GM18951 (cell line): Measurements from ENCODE around the gene TNFSF11.

ENCODE experiments used
- POLR2A ChIP-seq: IDR thresholded peaks from 4 replicates; pipeline ENCODE4 v1.6.1; 2011; ENCODE audit warnings: mild to moderate bottlenecking; ENCODE audit not compliant: insufficient read length, insufficient read depth; ENCODE audit errors: extremely low read depth
- in situ Hi-C: fragments of 300-500 bp; cut with MboI; formaldehyde crosslinking; loops from one replicate; pipeline ENCODE4 v1.12.0; 2022; ENCODE audit warnings: low sequenced_read_pairs, mixed read lengths, inconsistent platforms; ENCODE audit not compliant: unreplicated experiment

TNFSF11 gene

DNA sequence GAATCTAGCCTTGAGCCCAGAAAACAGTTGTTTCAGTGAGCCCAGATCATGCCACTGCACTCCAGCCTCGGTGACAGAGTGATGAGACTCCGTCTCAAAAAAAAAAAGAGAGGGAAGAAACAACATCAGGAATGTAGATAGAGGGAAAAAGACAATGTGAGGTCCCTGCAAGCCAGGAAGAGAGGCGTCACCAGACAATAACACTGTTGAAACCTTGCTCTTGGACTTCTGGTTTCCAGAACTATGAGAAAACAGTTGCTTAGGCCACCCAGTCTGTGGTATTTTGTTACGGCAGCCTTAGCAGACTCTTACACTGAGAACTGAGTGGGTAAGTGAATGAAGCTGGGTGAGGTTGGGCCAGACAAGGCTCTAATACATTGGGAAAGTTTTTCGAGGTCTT is 64.1 kb downstream of the TNFSF11 start:
- no peak for TF ChIP-seq POLR2A
- in situ Hi-C loops: no loop called here

- in situ Hi-C loops: no loop called here
- no peak for TF ChIP-seq POLR2A
Observed at GRCh38 chr13:42638886-42639285, 64.9 kb downstream of the TNFSF11 start.

- TF ChIP-seq POLR2A: no peak
- in situ Hi-C loops: no loop called here
Observed at GRCh38 chr13:42643076-42643475, 69.1 kb downstream of the TNFSF11 start.

GRCh38 chr13:42644841-42645240 is 70.9 kb downstream of the TNFSF11 start:
- no peak for TF ChIP-seq POLR2A

DNA sequence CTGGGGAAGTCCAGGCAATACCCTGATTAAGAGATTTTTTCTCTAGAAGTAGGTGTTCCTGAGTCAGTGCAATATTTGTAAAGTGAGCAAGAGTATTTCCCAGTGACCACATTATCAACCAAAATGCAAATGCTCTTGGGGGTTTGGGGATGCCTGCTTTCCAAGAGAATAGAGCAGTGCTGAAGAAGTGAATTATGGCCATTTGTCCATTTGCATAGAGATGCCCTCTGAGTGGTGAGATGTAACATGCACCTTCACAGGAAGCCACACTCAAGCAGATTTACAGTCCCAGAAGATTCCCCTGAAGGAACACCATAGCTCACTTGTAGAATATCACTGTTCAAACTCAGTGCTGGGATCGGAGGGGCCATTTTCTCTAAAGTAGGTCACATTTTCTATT is 71.8 kb downstream of the TNFSF11 start:
- TF ChIP-seq POLR2A: no peak
- in situ Hi-C loops: no loop called here

More at GRCh38 chr13:42644841-42645240, 70.9 kb downstream of the TNFSF11 start:
- in situ Hi-C loops: no loop called here

DNA sequence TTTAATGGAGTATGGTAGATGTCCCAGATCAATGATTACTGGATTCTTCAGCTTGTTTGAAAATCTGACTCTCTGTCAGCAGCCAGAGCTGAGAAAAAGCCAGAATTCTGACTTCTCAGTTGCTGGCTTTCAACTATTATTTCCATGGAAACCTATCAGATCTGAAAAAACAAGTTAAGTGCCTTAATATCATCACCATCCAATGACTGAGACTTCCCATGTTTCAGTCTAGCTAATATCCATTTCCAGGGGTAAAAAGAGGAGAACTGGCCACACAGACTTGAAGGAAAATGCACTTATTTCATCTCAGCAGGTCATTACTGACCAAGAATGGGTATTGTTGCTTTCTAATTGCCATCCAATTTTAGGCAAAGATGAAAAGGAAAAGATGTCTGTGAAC is 75.2 kb downstream of the TNFSF11 start:
- no peak for TF ChIP-seq POLR2A
- in situ Hi-C loops: no loop called here

DNA sequence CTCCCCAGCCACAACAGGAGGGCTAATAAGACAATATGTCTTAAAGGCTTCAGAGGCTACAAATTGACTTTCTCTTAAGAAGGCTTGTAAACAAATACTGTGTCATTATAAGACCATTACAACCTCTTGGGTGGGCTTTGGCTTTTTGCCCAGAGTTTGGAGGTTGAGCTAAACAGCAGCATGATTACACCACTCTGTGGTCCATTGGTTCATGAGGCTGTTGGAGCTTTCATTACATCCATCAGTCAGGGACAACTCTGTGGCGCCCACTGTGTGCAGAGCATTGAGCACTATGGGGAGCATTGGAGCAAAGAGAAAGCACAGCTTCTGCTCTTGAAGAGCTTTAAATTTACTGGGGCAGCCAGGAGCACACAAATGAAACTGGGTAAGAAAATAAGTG is 75.9 kb downstream of the TNFSF11 start:
- in situ Hi-C loops: no loop called here
- TF ChIP-seq POLR2A: no peak

DNA sequence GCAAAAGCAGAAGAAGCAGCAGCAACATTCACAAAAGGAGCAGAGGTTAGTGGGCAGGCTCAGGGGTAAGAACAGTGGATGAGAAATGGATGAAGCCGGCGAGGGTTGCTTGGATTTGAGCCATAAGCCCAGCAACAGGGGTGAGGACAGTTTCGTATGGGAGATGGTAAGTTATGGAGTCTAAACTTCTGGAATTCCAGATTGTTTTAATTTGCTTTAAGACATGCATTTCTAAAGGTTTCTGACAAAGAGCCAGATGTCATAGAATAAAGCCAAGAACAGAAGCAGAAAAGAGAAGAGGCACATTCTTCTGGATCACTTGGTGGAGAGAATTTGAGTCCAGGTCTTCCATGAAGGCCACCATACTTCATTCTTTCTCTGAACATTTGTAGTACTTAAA is 76.6 kb downstream of the TNFSF11 start:
- TF ChIP-seq POLR2A: no peak
- in situ Hi-C loops: no loop called here

DNA sequence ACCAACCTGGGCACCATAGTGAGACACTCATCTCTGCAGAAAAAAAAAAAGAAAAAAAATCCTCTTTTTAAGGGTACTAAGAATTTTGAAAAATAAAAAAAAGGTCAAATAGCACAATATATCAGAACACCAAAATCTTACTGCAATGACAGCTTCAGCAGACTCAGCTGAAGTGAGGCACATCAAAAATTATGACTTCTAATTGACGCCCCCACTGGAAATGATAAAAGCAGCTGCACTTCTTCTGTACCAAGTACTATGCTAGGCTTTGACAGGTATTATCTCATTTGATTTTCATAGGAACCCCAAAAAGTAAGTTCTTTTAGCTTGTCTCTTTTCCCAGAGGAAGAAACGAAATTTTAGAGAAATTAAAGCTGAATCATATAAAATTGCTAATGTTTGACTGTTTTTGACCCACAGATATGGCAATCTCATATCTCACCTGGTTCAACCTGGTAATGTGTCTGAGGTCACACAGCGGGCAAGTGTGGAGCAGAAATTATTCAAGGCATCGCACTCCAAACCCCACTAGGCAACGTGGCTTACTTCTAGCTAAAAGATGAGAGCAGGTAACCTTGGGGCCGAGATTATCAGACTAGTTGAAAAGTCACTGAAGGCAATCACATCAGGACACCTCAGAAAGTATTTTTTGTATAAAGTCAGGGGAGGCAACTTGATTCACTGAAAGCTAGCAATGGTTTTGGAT is 78.1 kb downstream of the TNFSF11 start:
- in situ Hi-C loops: no loop called here
- TF ChIP-seq POLR2A: no peak

DNA sequence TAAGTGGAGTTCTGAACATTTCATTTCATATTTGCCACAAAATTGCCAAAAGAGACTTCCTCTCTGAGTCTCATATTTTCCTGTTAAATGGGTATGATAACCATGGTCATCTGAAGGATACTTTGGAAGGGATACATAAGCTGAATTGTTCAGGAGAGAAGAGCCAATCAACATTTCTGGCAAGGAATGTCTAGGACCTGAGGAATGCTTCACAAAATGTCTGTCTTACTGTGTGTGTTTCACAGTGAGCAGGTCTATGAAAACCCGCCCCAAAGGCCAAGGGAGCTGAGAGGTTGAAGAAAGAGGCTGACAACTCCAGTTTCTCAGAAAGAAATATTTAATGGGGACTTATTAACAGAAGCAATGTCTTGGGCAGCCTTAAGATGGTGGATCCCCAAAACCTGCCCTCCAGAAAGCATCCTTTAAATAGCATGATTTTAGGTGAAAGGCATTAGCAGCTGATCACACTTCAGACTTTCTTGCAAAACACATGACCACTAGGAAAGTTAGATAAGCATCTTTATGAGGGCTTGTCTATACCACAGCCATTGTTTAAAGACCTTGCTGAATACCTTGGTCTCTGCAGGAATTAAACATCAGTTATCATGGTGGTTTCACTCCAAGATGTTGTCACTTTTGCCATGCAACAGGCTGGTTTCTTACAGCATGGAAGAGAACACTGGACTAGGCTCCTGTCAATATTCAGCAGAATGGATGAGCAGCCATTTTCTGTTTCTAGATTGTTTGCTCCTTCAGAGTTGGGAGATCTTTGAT is 78.9 kb downstream of the TNFSF11 start:
- in situ Hi-C loops: no loop called here
- no peak for TF ChIP-seq POLR2A

DNA sequence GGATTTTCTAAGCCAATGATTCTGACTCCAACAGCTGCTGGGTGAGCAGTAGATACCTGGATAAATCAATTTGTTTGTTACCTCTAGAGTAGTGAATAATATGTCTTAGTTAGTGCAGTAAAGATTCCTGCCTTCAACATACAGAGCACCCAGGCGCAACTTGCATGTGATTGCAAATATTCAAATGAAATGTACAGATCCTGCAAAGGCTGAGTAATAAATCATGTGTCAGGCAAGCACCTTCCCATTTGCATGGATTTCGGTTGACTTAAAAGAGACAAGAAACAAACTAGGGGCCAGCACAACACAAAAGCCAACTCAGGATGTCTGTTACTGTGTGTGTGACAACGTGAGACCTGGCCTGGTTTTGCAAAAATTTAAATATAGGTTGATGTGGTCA is 79.7 kb downstream of the TNFSF11 start:
- in situ Hi-C loops: no loop called here
- TF ChIP-seq POLR2A: no peak

- TF ChIP-seq POLR2A: no peak
- in situ Hi-C loops: no loop called here
Observed at GRCh38 chr13:42654212-42654611, 80.3 kb downstream of the TNFSF11 start.

DNA sequence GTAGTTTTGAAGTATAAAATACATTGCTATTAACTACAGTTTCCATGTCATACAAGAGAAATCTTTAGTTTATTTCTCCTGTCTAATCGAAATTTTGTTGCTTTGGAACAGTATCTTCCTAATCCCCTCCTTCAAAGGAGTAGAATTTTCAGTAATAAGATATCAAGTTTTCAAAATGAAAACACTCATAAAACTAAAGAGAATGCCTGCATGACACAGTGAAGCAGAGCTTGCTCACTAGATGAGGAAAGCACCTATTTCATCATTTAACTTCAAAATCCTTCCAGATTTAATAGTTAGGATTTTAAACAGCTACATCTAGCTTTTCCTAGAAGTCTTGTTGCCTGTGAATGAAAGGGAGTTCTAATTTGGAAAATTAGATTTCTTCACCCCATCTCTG is 80.8 kb downstream of the TNFSF11 start:
- in situ Hi-C loops: no loop called here

DNA sequence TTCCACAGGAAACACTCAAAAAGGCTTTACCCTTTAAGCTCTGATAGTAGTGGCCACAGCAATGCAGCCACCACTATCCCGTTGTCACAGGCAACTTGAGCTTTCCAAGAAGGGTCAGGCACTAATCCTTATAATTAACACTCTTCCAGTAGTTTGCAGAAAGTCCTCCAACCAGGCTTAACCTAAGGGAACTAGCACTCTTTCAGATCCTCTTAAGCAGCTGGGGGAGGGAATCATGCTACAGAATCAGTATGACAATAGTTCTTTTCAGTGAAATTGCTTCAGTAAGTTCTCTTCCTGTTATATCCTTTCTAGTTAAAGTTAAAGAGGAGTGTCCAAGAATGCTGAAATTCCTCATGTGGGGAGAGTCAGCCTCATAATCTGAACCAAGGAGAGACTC is 82.2 kb downstream of the TNFSF11 start:
- in situ Hi-C loops: no loop called here
- TF ChIP-seq POLR2A: no peak

More for the DNA sequence above, 80.8 kb downstream of the TNFSF11 start:
- no peak for TF ChIP-seq POLR2A

DNA sequence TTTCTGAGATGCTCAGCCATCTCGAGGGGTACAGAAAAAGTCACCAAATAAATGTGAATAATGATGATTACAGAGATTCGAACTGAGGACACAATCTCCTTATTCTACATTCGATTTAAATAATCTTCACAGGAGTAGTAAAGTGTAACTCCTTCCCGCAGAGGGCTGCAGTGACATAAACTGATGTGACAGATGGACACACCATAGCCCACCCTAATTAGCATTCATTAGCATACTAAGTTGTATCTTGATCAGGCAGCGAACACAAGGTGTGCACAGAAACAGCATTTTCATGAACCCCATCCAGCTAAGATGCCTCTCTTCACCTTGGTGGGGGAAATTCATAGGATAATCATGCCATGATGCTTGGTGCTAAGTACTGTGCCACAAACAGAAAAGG is 83.0 kb downstream of the TNFSF11 start:
- in situ Hi-C loops: no loop called here
- no peak for TF ChIP-seq POLR2A
